Neural cell (in vitro differentiated cells): ENCODE measurements around the gene USP15. TPM values are rescaled to one million over a fixed set of nuclear protein-coding genes. Genes with fewer than 3 reads are reported as not detected.

Experiments
- H2AFZ ChIP-seq: fragments of 200-600, 300-800 bp; sonication (generic), shearing (Covaris generic); 2 replicates; pipeline ENCODE4 v1.6.0; 2014; ENCODE audit warnings: low read depth, mild to moderate bottlenecking, antibody characterized with exemption, low read length, moderate library complexity
- H3F3A ChIP-seq: fragments of 200-600 bp; shearing (Covaris generic); 2 replicates; pipeline ENCODE4 v1.6.1; 2016; ENCODE audit warnings: mild to moderate bottlenecking, moderate library complexity, mixed read lengths, antibody characterized with exemption, low read length; ENCODE audit not compliant: insufficient read depth, poor library complexity, severe bottlenecking
- H3K27ac ChIP-seq: fragments of 200-600, 300-800 bp; sonication (generic), shearing (Covaris generic); 2 replicates; pipeline ENCODE4 v1.5.1; 2014; ENCODE audit warnings: mild to moderate bottlenecking, low read length, moderate library complexity
- H3K27me3 ChIP-seq: fragments of 300-800, 200-600 bp; sonication (generic), shearing (Covaris generic); 2 replicates; pipeline ENCODE4 v1.6.0; 2014; ENCODE audit warnings: mild to moderate bottlenecking, low read depth, low read length, moderate library complexity; ENCODE audit not compliant: insufficient read depth
- H3K36me3 ChIP-seq: fragments of 300-800, 200-600 bp; sonication (generic), shearing (Covaris generic); 2 replicates; pipeline ENCODE4 v1.5.1; 2014; ENCODE audit warnings: mild to moderate bottlenecking, antibody characterized with exemption, low read length, moderate library complexity; ENCODE audit not compliant: insufficient read depth
- H3K4me2 ChIP-seq: fragments of 300-800, 200-600 bp; sonication (generic), shearing (Covaris generic); 2 replicates; pipeline ENCODE4 v1.6.0; 2014; ENCODE audit warnings: mild to moderate bottlenecking, low read length
- H3K4me3 ChIP-seq: fragments of 300-800, 200-600 bp; sonication (generic), shearing (Covaris generic); 2 replicates; pipeline ENCODE4 v1.5.1; 2014; ENCODE audit warnings: mild to moderate bottlenecking, low read length, moderate library complexity
- H3K79me2 ChIP-seq: fragments of 200-600 bp; shearing (Covaris generic); replicated peaks from 2 replicates; pipeline ENCODE4 v1.6.0; 2014; ENCODE audit warnings: mild to moderate bottlenecking, low read length, moderate library complexity; ENCODE audit not compliant: insufficient read depth
- H3K9ac ChIP-seq: fragments of 300-800, 200-600 bp; sonication (generic), shearing (Covaris generic); 2 replicates; pipeline ENCODE4 v1.6.1; 2016; ENCODE audit warnings: mild to moderate bottlenecking, low read length, mixed read lengths
- H3K9me2 ChIP-seq: fragments of 200-600 bp; shearing (Covaris generic); 2 replicates; pipeline ENCODE4 v1.6.1; 2016; ENCODE audit warnings: mild to moderate bottlenecking, low read length, mixed read lengths; ENCODE audit not compliant: insufficient read depth
- H3K9me3 ChIP-seq: fragments of 200-600, 300-800 bp; sonication (generic), shearing (Covaris generic); 2 replicates; pipeline ENCODE4 v1.6.1; 2016; ENCODE audit warnings: mild to moderate bottlenecking, mixed run types, low read length, moderate library complexity, mixed read lengths
- H4K20me1 ChIP-seq: fragments of 200-600 bp; shearing (Covaris generic); 2 replicates; pipeline ENCODE4 v1.6.1; 2016; ENCODE audit warnings: mild to moderate bottlenecking, mixed run types; ENCODE audit not compliant: insufficient read depth
- EP300 ChIP-seq: fragments of 450-650 bp; conservative IDR thresholded peaks from 2 replicates; pipeline ENCODE4 v1.6.1; 2014; ENCODE audit warnings: antibody characterized with exemption, mild to moderate bottlenecking, moderate library complexity; ENCODE audit not compliant: poor library complexity, severe bottlenecking
- EZH2 ChIP-seq: fragments of 200-600, 300-800 bp; shearing (Covaris generic), sonication (generic); IDR thresholded peaks from 2 replicates; pipeline ENCODE4 v1.6.1; 2014; ENCODE audit warnings: antibody characterized with exemption, low read length, borderline replicate concordance, mild to moderate bottlenecking; ENCODE audit not compliant: insufficient read depth, poor library complexity, severe bottlenecking
- MXI1 ChIP-seq: fragments of 450-650 bp; conservative IDR thresholded peaks from 2 replicates; pipeline ENCODE4 v1.6.1; 2014; ENCODE audit warnings: antibody characterized with exemption, mild to moderate bottlenecking; ENCODE audit not compliant: poor library complexity, severe bottlenecking
- POLR2AphosphoS5 ChIP-seq: IDR thresholded peaks from 2 replicates; pipeline ENCODE4 v1.6.1; 2012
- RAD21 ChIP-seq: fragments of 450-650 bp; conservative IDR thresholded peaks from 2 replicates; pipeline ENCODE4 v1.6.1; 2014; ENCODE audit warnings: antibody characterized with exemption, mild to moderate bottlenecking, moderate library complexity
- SMC3 ChIP-seq: fragments of 450-650 bp; conservative IDR thresholded peaks from 2 replicates; pipeline ENCODE4 v1.6.1; 2014; ENCODE audit warnings: antibody characterized with exemption, mild to moderate bottlenecking, moderate library complexity; ENCODE audit not compliant: poor library complexity
- TAF1 ChIP-seq: IDR thresholded peaks from 2 replicates; pipeline ENCODE4 v1.6.1; 2012; ENCODE audit warnings: low read depth
- polyA plus RNA-seq: library from polyadenylated mRNA; depleted of rRNA; stranded (reverse); fragments of >200 nt; gene quantifications from 2 replicates; pipeline ENCODE4 v1.2.3, GENCODE V29; 2014
- TF ChIP-seq, protein P1 (sequence below): fragments of 450-650 bp; IDR thresholded peaks from 2 replicates; pipeline ENCODE4 v1.5.1; 2014; ENCODE audit warnings: antibody characterized with exemption, mild to moderate bottlenecking, moderate library complexity; ENCODE audit not compliant: poor library complexity, severe bottlenecking
- TF ChIP-seq, protein P2 (sequence below): IDR thresholded peaks from 2 replicates; pipeline ENCODE4 v1.6.1; 2012; ENCODE audit warnings: borderline replicate concordance

USP15 gene
- polyA plus RNA-seq, 1 donor from 2014 or later: 113 TPM

DNA sequence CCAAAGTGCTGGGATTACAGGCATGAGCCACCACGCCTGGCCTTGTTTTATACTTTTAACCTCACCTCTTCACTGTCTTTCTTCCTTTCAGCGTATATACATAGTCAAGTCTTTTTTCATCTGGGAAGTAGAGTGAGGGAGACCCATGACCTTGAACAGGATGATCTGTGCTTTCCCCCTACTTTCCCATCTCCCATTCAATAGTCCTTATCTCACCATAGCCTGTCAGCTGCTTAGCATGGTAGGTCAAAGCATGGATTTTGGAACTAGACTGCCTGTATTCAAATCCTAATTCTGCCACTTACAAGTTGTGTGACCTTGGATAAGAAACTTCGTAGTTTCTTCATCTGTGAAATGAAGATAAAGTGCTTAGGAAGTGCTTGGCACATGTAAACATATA, 110.0 kb downstream of the USP15 start:
- Histone ChIP-seq H3K9ac (no peak overlapping the region), H3K79me2 (no peaks in the 10 kb centered on the region), H3K9me2 (no peaks in the 10 kb centered on the region), H3K4me3 (no peak overlapping the region), H3F3A (no peaks in the 10 kb centered on the region), H2AFZ (no peak overlapping the region), H3K27me3 (no peaks in the 10 kb centered on the region), H3K27ac (no peak overlapping the region), H3K9me3 (no peaks in the 10 kb centered on the region), H3K36me3 (no peaks in the 10 kb centered on the region), H4K20me1 (no peaks in the 10 kb centered on the region), H3K4me2 (no peak overlapping the region)
- TF ChIP-seq, protein P1, sequence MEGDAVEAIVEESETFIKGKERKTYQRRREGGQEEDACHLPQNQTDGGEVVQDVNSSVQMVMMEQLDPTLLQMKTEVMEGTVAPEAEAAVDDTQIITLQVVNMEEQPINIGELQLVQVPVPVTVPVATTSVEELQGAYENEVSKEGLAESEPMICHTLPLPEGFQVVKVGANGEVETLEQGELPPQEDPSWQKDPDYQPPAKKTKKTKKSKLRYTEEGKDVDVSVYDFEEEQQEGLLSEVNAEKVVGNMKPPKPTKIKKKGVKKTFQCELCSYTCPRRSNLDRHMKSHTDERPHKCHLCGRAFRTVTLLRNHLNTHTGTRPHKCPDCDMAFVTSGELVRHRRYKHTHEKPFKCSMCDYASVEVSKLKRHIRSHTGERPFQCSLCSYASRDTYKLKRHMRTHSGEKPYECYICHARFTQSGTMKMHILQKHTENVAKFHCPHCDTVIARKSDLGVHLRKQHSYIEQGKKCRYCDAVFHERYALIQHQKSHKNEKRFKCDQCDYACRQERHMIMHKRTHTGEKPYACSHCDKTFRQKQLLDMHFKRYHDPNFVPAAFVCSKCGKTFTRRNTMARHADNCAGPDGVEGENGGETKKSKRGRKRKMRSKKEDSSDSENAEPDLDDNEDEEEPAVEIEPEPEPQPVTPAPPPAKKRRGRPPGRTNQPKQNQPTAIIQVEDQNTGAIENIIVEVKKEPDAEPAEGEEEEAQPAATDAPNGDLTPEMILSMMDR: no peak
- TF ChIP-seq MXI1 (no peak), SMC3 (no peak), TAF1 (no peak), RAD21 (no peak), EP300 (no peak)

DNA sequence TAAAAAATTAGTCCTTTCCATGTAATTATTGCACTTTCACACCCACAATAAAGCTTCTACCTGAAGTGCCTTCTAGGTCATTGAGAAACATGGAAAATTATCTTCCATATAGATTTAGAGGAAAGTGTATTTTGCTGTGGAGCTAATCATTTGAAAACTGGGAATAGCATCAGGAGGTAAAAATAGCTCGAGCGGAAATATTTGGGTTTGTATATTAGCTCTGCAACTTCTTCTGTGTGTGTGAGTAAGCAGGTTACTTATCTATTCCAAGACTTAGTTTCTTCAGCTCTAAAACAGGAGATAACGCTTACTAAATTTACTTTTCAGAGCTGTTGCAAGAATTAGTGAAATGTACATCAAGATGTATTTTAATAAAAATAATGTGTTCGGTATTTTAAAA, 111.5 kb downstream of the USP15 start:
- Histone ChIP-seq H3K79me2 (no peaks in the 10 kb centered on the region), H2AFZ (no peak overlapping the region), H3K9me3 (no peaks in the 10 kb centered on the region), H3K9ac (no peak overlapping the region), H3K27ac (no peak overlapping the region), H3K9me2 (no peaks in the 10 kb centered on the region), H3K4me3 (no peak overlapping the region), H3K27me3 (no peaks in the 10 kb centered on the region), H3K4me2 (no peak overlapping the region), H3F3A (no peaks in the 10 kb centered on the region), H4K20me1 (no peaks in the 10 kb centered on the region), H3K36me3 (no peaks in the 10 kb centered on the region)
- TF ChIP-seq EZH2 (no peak), RAD21 (no peak), MXI1 (no peak), EP300 (no peak), SMC3 (no peak), POLR2AphosphoS5 (no peak), TAF1 (no peak)
- TF ChIP-seq, protein P1: no peak
- TF ChIP-seq, protein P2, sequence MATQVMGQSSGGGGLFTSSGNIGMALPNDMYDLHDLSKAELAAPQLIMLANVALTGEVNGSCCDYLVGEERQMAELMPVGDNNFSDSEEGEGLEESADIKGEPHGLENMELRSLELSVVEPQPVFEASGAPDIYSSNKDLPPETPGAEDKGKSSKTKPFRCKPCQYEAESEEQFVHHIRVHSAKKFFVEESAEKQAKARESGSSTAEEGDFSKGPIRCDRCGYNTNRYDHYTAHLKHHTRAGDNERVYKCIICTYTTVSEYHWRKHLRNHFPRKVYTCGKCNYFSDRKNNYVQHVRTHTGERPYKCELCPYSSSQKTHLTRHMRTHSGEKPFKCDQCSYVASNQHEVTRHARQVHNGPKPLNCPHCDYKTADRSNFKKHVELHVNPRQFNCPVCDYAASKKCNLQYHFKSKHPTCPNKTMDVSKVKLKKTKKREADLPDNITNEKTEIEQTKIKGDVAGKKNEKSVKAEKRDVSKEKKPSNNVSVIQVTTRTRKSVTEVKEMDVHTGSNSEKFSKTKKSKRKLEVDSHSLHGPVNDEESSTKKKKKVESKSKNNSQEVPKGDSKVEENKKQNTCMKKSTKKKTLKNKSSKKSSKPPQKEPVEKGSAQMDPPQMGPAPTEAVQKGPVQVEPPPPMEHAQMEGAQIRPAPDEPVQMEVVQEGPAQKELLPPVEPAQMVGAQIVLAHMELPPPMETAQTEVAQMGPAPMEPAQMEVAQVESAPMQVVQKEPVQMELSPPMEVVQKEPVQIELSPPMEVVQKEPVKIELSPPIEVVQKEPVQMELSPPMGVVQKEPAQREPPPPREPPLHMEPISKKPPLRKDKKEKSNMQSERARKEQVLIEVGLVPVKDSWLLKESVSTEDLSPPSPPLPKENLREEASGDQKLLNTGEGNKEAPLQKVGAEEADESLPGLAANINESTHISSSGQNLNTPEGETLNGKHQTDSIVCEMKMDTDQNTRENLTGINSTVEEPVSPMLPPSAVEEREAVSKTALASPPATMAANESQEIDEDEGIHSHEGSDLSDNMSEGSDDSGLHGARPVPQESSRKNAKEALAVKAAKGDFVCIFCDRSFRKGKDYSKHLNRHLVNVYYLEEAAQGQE: no peak
